Upper lobe of left lung (tissue), 4 donors: ENCODE data around the gene AFAP1L2.

Experiments
- EP300 ChIP-seq, 4 donors: sonication (generic); formaldehyde crosslinking; IDR thresholded peaks; one replicate each; pipeline ENCODE4 v1.5.1; 2017; ENCODE audit warnings: antibody characterized with exemption in 4 of 4, control low read depth in 2 of 4
- POLR2A ChIP-seq, 4 donors: fragments of 450-650 bp; IDR thresholded peaks; one replicate each; pipeline ENCODE4 v1.5.1; 2016 to 2017; ENCODE audit warnings: antibody characterized with exemption in 4 of 4, mild to moderate bottlenecking in 2 of 4
- TF ChIP-seq, protein P1 (sequence below), 6 experiments: fragments of 450-650 bp in 4 of 6; fragments of 200-600 bp in 2 of 6; sonication (generic) in 2 of 6; IDR thresholded peaks; one replicate each; pipeline ENCODE4 v1.5.1; 2016 to 2019; ENCODE audit warnings: antibody characterized with exemption in 6 of 6

DNA sequence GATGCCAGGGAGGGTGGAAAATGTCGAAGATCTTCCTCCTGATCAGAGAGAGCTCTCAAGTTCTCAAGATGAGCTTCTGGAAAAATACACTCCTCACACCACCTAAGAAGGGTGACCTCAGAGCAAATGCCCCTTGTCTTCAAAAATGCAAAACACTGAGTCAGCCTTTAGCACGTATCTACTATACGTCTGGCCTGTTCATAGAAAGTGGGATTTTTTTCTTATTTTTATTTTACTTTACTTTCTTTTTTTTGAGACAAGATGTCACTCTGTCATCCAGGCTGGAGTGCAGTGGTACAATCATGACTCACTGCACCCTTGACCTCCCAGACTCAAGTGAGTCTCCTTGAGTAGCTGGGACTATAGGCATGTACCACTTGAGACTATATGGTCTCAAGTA is 57.1 kb downstream of the AFAP1L2 start:
- no peak for TF ChIP-seq EP300 (IDR thresholded peaks at IDR 0.05)
- TF ChIP-seq, protein P1, sequence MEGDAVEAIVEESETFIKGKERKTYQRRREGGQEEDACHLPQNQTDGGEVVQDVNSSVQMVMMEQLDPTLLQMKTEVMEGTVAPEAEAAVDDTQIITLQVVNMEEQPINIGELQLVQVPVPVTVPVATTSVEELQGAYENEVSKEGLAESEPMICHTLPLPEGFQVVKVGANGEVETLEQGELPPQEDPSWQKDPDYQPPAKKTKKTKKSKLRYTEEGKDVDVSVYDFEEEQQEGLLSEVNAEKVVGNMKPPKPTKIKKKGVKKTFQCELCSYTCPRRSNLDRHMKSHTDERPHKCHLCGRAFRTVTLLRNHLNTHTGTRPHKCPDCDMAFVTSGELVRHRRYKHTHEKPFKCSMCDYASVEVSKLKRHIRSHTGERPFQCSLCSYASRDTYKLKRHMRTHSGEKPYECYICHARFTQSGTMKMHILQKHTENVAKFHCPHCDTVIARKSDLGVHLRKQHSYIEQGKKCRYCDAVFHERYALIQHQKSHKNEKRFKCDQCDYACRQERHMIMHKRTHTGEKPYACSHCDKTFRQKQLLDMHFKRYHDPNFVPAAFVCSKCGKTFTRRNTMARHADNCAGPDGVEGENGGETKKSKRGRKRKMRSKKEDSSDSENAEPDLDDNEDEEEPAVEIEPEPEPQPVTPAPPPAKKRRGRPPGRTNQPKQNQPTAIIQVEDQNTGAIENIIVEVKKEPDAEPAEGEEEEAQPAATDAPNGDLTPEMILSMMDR (IDR thresholded peaks at IDR 0.05) = no peak
- no peak for TF ChIP-seq POLR2A (IDR thresholded peaks at IDR 0.05)
